Mesenchymal stem cell (in vitro differentiated cells and primary cell): Measurements from ENCODE around the gene ORMDL2.

Experiments
- DNase-seq: peaks from one replicate; pipeline ENCODE4 v3.0.0-alpha.2; 2013
- H2AFZ ChIP-seq: one replicate; pipeline ENCODE4 v1.6.1; 2013; ENCODE audit warnings: low read depth, mild to moderate bottlenecking, control low read depth, inconsistent platforms, low read length, moderate library complexity
- H2AK5ac ChIP-seq: 2 replicates; pipeline ENCODE4 v1.6.1; 2013; ENCODE audit warnings: low read length, moderate library complexity, mild to moderate bottlenecking, inconsistent platforms; ENCODE audit not compliant: severe bottlenecking
- H2BK120ac ChIP-seq: one replicate; pipeline ENCODE4 v1.6.1; 2013; ENCODE audit warnings: low read depth, mild to moderate bottlenecking, inconsistent platforms, low read length, moderate library complexity
- H2BK12ac ChIP-seq, 2 experiments: one replicate each; pipeline ENCODE4 v1.6.1; 2013; ENCODE audit warnings: inconsistent platforms in 2 of 2, low read length in 2 of 2, mild to moderate bottlenecking in 2 of 2, moderate library complexity in 2 of 2, control low read depth in 1 of 2
- H2BK15ac ChIP-seq: one replicate; pipeline ENCODE4 v1.6.1; 2013; ENCODE audit warnings: mild to moderate bottlenecking, low read depth, inconsistent platforms; ENCODE audit not compliant: poor library complexity, severe bottlenecking
- H2BK5ac ChIP-seq: 2 replicates; pipeline ENCODE4 v1.6.1; 2013; ENCODE audit warnings: low read depth, mild to moderate bottlenecking, low read length, control low read depth, inconsistent platforms; ENCODE audit not compliant: poor library complexity, severe bottlenecking
- H3K14ac ChIP-seq, 2 experiments: one replicate each; pipeline ENCODE4 v1.6.1; 2013; ENCODE audit warnings: inconsistent platforms in 2 of 2, low read length in 2 of 2, control low read depth in 1 of 2, mild to moderate bottlenecking in 1 of 2, moderate library complexity in 1 of 2
- H3K18ac ChIP-seq, 2 experiments: one replicate each; pipeline ENCODE4 v1.6.1; 2013; ENCODE audit warnings: inconsistent platforms in 2 of 2, low read length in 2 of 2, control low read depth in 1 of 2, low read depth in 1 of 2, mild to moderate bottlenecking in 1 of 2
- H3K23ac ChIP-seq, 2 experiments: one replicate each; pipeline ENCODE4 v1.6.1; 2013; ENCODE audit warnings: inconsistent platforms in 2 of 2, low read length in 2 of 2, mild to moderate bottlenecking in 2 of 2, moderate library complexity in 2 of 2, control low read depth in 1 of 2
- H3K27ac ChIP-seq: 2 replicates; pipeline ENCODE4 v1.5.1; 2013; ENCODE audit warnings: mild to moderate bottlenecking, moderate library complexity, low read length, control low read depth, inconsistent platforms; ENCODE audit not compliant: poor library complexity, severe bottlenecking
- H3K27me3 ChIP-seq, 2 experiments: 2 replicates each; pipeline versions ENCODE4 v1.6.1 to v1.7.0; 2013; ENCODE audit warnings: low read length in 2 of 2, mild to moderate bottlenecking in 2 of 2, moderate library complexity in 2 of 2, control low read depth in 1 of 2, inconsistent platforms in 1 of 2; ENCODE audit not compliant: control insufficient read depth in 1 of 2, insufficient read depth in 1 of 2
- H3K36me3 ChIP-seq, 2 experiments: 2 replicates each; pipeline versions ENCODE4 v1.6.1 to v1.7.0; 2013; ENCODE audit warnings: low read length in 2 of 2, control low read depth in 1 of 2, inconsistent platforms in 1 of 2, low read depth in 1 of 2, mild to moderate bottlenecking in 1 of 2; ENCODE audit not compliant: insufficient read depth in 2 of 2, control insufficient read depth in 1 of 2
- H3K4ac ChIP-seq, 2 experiments: one replicate each; pipeline ENCODE4 v1.6.1; 2013; ENCODE audit warnings: inconsistent platforms in 2 of 2, low read length in 2 of 2, mild to moderate bottlenecking in 2 of 2, moderate library complexity in 2 of 2, control low read depth in 1 of 2, low read depth in 1 of 2
- H3K4me1 ChIP-seq: 2 replicates; pipeline ENCODE4 v1.6.1; 2013; ENCODE audit warnings: low read depth, low read length, control low read depth; ENCODE audit not compliant: control insufficient read depth, insufficient read depth
- H3K4me2 ChIP-seq: 2 replicates; pipeline ENCODE4 v1.6.1; 2013; ENCODE audit warnings: low read length, mild to moderate bottlenecking, inconsistent platforms; ENCODE audit not compliant: poor library complexity, severe bottlenecking
- H3K4me3 ChIP-seq, 2 experiments: 2 replicates each; pipeline versions ENCODE4 v1.5.1 to v1.7.0; 2013; ENCODE audit warnings: low read length in 2 of 2, mild to moderate bottlenecking in 2 of 2, control low read depth in 1 of 2, low read depth in 1 of 2; ENCODE audit not compliant: insufficient read depth in 1 of 2
- H3K79me1 ChIP-seq: replicated peaks from 2 replicates; pipeline ENCODE4 v1.6.1; 2013; ENCODE audit warnings: mild to moderate bottlenecking, control low read depth, low read length, inconsistent platforms; ENCODE audit not compliant: poor library complexity, severe bottlenecking
- H3K9ac ChIP-seq: 2 replicates; pipeline ENCODE4 v1.7.0; 2013; ENCODE audit warnings: mild to moderate bottlenecking, low read length, moderate library complexity
- H3K9me3 ChIP-seq: 2 replicates; pipeline ENCODE4 v1.7.0; 2013; ENCODE audit warnings: mild to moderate bottlenecking, low read length; ENCODE audit not compliant: control insufficient read depth
- H4K8ac ChIP-seq: one replicate; pipeline ENCODE4 v1.6.1; 2013; ENCODE audit warnings: inconsistent platforms, mild to moderate bottlenecking, low read length, moderate library complexity
- H4K91ac ChIP-seq: one replicate; pipeline ENCODE4 v1.6.1; 2013; ENCODE audit warnings: mild to moderate bottlenecking, low read length, inconsistent platforms
- WGBS: methylation state at CpG from one replicate; pipeline ENCODE4 v1.1.7; 2013; ENCODE audit warnings: mixed read lengths; 5-methylcytosine and 5-hydroxymethylcytosine counted together

The ORMDL2 gene

DNA sequence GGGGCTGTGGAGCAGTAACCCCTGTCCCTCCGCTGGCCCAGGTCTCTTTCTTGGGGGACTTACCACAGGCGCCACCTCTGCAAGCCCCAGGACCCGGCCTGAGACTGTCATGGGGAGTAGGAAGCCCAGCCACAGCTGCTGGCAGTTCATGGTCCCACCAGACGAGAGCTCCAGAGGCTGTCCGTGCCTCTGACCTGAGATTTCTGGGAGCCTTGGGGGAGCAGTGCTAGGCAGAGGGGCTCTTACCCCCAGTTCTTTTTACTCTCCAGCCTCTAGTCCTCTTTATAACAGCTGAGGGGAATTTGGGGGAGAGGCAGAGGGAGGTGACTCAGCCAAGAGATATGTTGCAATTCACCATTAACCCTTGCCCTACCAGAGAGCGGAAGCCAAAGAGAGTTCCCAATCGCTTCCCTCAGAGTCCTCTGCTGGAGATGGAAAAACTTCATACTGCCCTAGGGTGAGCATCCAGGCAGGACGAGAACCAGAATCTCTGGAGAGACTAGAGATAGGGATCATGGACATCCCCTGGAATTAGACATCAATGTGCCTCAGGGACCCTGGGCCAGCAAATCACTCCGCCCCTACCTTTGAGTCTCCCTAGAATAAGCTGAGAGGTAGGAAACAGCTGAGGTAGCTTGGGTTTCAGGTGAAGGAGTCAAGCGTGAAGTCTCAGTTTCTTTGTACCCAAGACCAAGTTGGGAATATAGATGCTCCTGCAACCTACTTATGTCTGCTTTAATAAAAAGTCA is 25.0 kb downstream of the ORMDL2 start, which contains the start of gene MMP19:
Gene MMP19, minus strand, starts transcription at position 256 of the 749 bp plus-strand sequence. Its CDS starts 106 bp downstream, at position 150.
- Histone ChIP-seq H3K4me3 (peak within 1 kb of the TSS; percentile 56 to 85), H2AK5ac (peak within 1 kb of the TSS; percentile 65), H3K27ac (no peak within 1 kb of the TSS), H3K18ac (peak within 1 kb of the TSS; percentile 88 to 94), H2BK5ac (no peak within 1 kb of the TSS), H3K36me3 (peaks cover 24% of the 10 kb centered on the region in 2 experiments), H3K9ac (peak within 1 kb of the TSS; percentile 90), H2BK15ac (peak within 1 kb of the TSS; percentile 39), H3K23ac (peak within 1 kb of the TSS in 1 of 2 experiments; percentile 84), H4K8ac (peak within 1 kb of the TSS; percentile 85), H3K4ac (peak within 1 kb of the TSS; percentile 91 to 93), H3K9me3 (no peaks in the 10 kb centered on the region), H3K27me3 (no peaks in the 10 kb centered on the region), H2BK12ac (peak within 1 kb of the TSS; percentile 61 to 95), H2BK120ac (peak within 1 kb of the TSS; percentile 73), H3K4me2 (peak within 1 kb of the TSS; percentile 67), H2AFZ (peak within 1 kb of the TSS; percentile 24), H4K91ac (peak within 1 kb of the TSS; percentile 89), H3K14ac (peak within 1 kb of the TSS in 1 of 2 experiments; percentile 95), H3K79me1 (peaks cover 13% of the 10 kb centered on the region), H3K4me1 (peaks cover 17% of the 10 kb centered on the region)
- WGBS, result 36% methylated on average over 8 of the region's 10 CpGs
- DNase-seq, result peak; percentile 91

DNA sequence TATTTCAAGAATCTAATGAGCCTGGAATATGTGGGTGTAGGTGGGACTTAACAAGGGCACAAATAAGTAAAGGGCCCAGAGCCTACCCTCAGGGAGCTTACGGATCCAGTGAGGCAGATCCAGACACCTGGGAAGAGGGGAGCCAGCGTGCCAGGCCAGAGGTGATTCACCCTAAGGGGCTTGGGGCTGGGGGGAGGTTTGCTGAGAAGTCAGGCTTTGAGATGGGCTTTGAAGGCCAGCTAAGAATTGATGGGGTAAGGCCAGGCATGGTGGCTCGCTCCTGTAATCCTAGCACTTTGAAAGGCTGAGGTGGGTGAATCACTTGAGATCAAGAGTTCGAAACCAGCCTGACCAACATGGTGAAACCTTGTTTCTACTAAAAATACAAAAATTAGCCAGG is 25.6 kb downstream of the ORMDL2 start:
- WGBS, result 97% methylated on average over 3 of the region's 4 CpGs
- no peak overlapping the region for H3K14ac ChIP-seq
- no peak overlapping the region for H2BK5ac ChIP-seq
- H4K91ac ChIP-seq, result no peak overlapping the region
- no peaks in the 10 kb centered on the region for H3K27me3 ChIP-seq
- no peak for DNase-seq
- no peak overlapping the region for H3K23ac ChIP-seq
- H2BK120ac ChIP-seq, result peak overlapping the region; percentile 54
- peak overlapping the region; percentile 24 to 72 for H3K4ac ChIP-seq
- H4K8ac ChIP-seq, result no peak overlapping the region
- H3K9me3 ChIP-seq, result no peaks in the 10 kb centered on the region
- H3K18ac ChIP-seq, result peak overlapping the region; percentile 30 to 45
- H3K4me2 ChIP-seq, result no peak overlapping the region
- H3K79me1 ChIP-seq, result peaks cover 13% of the 10 kb centered on the region
- no peak overlapping the region for H2BK15ac ChIP-seq
- peak overlapping the region; percentile 61 to 83 for H2BK12ac ChIP-seq
- H3K4me3 ChIP-seq, result peak overlapping the region in 1 of 2 experiments; percentile 85
- no peak overlapping the region for H2AFZ ChIP-seq
- H2AK5ac ChIP-seq, result peak overlapping the region; percentile 65
- H3K4me1 ChIP-seq, result peaks cover 19% of the 10 kb centered on the region
- H3K36me3 ChIP-seq, result peaks cover 20 to 21% of the 10 kb centered on the region in 2 experiments
- H3K9ac ChIP-seq, result peak overlapping the region; percentile 90
- no peak overlapping the region for H3K27ac ChIP-seq

- H2AK5ac ChIP-seq, result no peak overlapping the region
- H3K23ac ChIP-seq, result no peak overlapping the region
- peak overlapping the region in 1 of 2 experiments; percentile 0 for H3K18ac ChIP-seq
- no peak overlapping the region for H3K4me2 ChIP-seq
- H4K91ac ChIP-seq, result no peak overlapping the region
- H2BK15ac ChIP-seq, result no peak overlapping the region
- H3K4ac ChIP-seq, result peak overlapping the region in 1 of 2 experiments; percentile 85
- H3K9me3 ChIP-seq, result no peaks in the 10 kb centered on the region
- no peak overlapping the region for H2BK120ac ChIP-seq
- H2AFZ ChIP-seq, result no peak overlapping the region
- no peak overlapping the region for H3K14ac ChIP-seq
- peak overlapping the region; percentile 20 to 33 for H2BK12ac ChIP-seq
- H2BK5ac ChIP-seq, result no peak overlapping the region
- peaks cover 11% of the 10 kb centered on the region for H3K79me1 ChIP-seq
- no peak overlapping the region for H4K8ac ChIP-seq
- 92% methylated on average over 2 of the region's 4 CpGs for WGBS
- DNase-seq, result no peak
- no peak overlapping the region for H3K4me3 ChIP-seq
- peaks cover 8 to 12% of the 10 kb centered on the region in 2 experiments for H3K36me3 ChIP-seq
- H3K9ac ChIP-seq, result no peak overlapping the region
- H3K27ac ChIP-seq, result no peak overlapping the region
- peaks cover 19% of the 10 kb centered on the region for H3K4me1 ChIP-seq
- H3K27me3 ChIP-seq, result no peaks in the 10 kb centered on the region
Measured at GRCh38 chr12:55844961-55845360, 27.1 kb downstream of the ORMDL2 start.

DNA sequence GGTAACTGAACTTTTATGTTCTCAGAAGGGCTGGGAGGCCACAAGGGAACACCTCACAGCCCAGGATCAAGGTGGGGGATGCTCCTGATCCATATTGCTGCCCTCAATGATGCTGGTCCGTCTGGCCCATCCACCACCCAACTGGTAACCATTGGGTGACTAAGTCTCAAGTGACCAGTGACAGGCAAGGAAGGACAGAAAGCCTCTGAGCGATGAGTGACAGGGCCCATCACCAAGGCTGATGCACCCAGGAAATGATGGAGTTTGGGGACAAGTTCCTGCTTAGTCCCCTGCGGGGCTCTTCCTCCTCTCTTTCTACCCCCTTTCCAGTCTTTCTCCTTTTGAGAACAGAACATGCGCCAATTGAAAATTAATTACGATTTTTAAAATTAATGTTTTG is 27.5 kb downstream of the ORMDL2 start:
- H3K4ac ChIP-seq, result peak overlapping the region in 1 of 2 experiments; percentile 85
- H3K23ac ChIP-seq, result no peak overlapping the region
- no peak overlapping the region for H3K14ac ChIP-seq
- H3K9me3 ChIP-seq, result no peaks in the 10 kb centered on the region
- 76% methylated on average over 3 of the region's 5 CpGs for WGBS
- no peak overlapping the region for H3K27ac ChIP-seq
- H3K36me3 ChIP-seq, result peaks cover 7 to 8% of the 10 kb centered on the region in 2 experiments
- H3K9ac ChIP-seq, result peak overlapping the region; percentile 86
- no peak overlapping the region for H3K4me3 ChIP-seq
- H2BK12ac ChIP-seq, result peak overlapping the region; percentile 20 to 33
- H4K8ac ChIP-seq, result peak overlapping the region; percentile 10
- no peak overlapping the region for H2AK5ac ChIP-seq
- H4K91ac ChIP-seq, result peak overlapping the region; percentile 4
- no peaks in the 10 kb centered on the region for H3K27me3 ChIP-seq
- H3K79me1 ChIP-seq, result peaks cover 11% of the 10 kb centered on the region
- no peak overlapping the region for H2AFZ ChIP-seq
- no peak overlapping the region for H2BK5ac ChIP-seq
- H3K18ac ChIP-seq, result peak overlapping the region in 1 of 2 experiments; percentile 0
- no peak overlapping the region for H2BK120ac ChIP-seq
- DNase-seq, result no peak
- H3K4me2 ChIP-seq, result no peak overlapping the region
- H3K4me1 ChIP-seq, result peaks cover 19% of the 10 kb centered on the region
- H2BK15ac ChIP-seq, result no peak overlapping the region
